Activated CD8-positive, alpha-beta memory T cell treated with anti-CD3 and anti-CD28 coated beads, Interleukin-2, amount 10 ng/mL, durations not matched to agents 7 days and 5 days (primary cell): ENCODE data around the gene ARMCX6. TPM values are rescaled to one million over a fixed set of nuclear protein-coding genes. Genes with fewer than 3 reads are reported as not detected.
"Not testable (repeated sequence)": the region's sequence is repeated elsewhere in the genome, so short reads cannot be mapped to it uniquely, and the experiment has no call there.

Experiments used
- ATAC-seq: fragments of 150-1000 bp; cut with Tn5 transposase; one replicate; pipeline ENCODE4 v1.10.0; 2021; ENCODE audit warnings: moderate library complexity
- CTCF ChIA-PET: fragments of 350-600 bp; sonication (Branson Sonifier 250); formaldehyde crosslinking; loops from one replicate; lab custom pipeline; 2021; ENCODE audit warnings: antibody characterized with exemption; lab: Charles Lee
- DNase-seq: peaks from one replicate; pipeline ENCODE4 v3.0.0-alpha.2; 2020
- H3K27ac Mint-ChIP-seq: one replicate; pipeline ENCODE4 v1.8.0; 2021; ENCODE audit warnings: mild to moderate bottlenecking, mixed read lengths
- H3K27me3 Mint-ChIP-seq: one replicate; pipeline ENCODE4 v1.8.0; 2021; ENCODE audit warnings: mixed read lengths
- H3K36me3 Mint-ChIP-seq: one replicate; pipeline ENCODE4 v1.8.0; 2021; ENCODE audit warnings: mild to moderate bottlenecking, mixed read lengths
- H3K4me1 Mint-ChIP-seq: one replicate; pipeline ENCODE4 v1.8.0; 2021; ENCODE audit warnings: mixed read lengths
- H3K4me3 Mint-ChIP-seq: one replicate; pipeline ENCODE4 v1.8.0; 2021; ENCODE audit warnings: mild to moderate bottlenecking, moderate library complexity, mixed read lengths
- H3K9me3 Mint-ChIP-seq: one replicate; pipeline ENCODE4 v1.8.0; 2022; ENCODE audit warnings: low read depth, mixed read lengths
- total RNA-seq, 2 experiments: library from RNA; stranded (reverse); gene quantifications; one replicate each; pipeline ENCODE4 v1.2.3, GENCODE V29; 2021

The ARMCX6 gene
- total RNA-seq: 10 to 100 TPM; 32.9 to 43.0 TPM

DNA sequence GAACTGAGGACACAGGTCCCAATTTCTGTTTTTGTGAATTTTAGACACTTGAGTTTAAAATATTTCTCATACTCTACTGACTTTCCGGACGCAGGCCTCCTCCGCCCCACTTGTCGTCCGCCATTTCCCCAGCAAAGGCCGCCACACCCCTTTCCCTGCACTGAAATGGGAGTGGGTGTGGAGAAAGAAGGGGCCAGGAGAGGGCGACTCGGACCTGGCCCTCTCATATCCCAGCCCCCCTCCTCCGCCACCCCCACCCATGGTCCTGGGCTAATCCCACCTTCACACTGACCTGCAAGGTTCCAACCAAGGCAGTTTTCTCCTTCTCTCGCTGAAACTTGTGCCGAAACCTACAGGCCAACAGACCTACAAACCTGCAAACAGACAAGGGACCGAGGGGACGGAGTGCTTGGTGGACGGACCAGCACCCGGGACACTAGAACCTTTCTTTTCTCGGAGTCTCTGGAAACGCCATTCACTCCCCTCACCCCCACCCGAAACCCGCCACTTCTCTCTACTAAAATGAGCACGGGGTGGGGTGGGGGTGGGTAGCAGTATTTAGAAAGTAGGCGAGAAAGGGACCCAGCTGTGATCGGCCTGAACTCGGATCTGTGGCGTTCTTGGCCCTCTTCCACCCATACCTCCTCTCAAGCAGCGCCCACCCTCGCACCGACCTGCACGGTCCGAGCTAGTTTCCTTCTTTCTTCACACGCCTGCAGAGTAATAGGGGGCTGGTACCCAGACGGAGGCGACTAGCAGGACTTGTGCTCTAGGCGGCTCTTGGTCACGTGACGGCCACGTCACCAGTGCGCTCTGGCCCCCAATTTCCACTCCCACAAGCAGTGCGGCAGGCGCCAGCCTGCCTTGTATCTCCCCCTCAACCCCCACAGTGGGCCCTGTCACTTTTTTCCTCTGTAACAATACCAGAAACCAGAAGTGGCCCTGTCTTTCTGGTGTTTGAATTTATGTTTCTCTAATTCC lies at the start of gene ARMCX6:
Gene ARMCX6 (minus strand): TSS at position 790 of the 981 bp plus-strand sequence. CDS start 1,380 bp downstream, outside the sequence.
- Mint-ChIP-seq H3K4me3 (peak within 1 kb of the TSS; percentile 87), H3K27ac (peak within 1 kb of the TSS; percentile 86), H3K9me3 (no peaks in the 10 kb centered on the region), H3K4me1 (peaks cover 27% of the 10 kb centered on the region), H3K36me3 (peaks cover 5% of the 10 kb centered on the region), H3K27me3 (no peaks in the 10 kb centered on the region)
- DNase-seq (peak; percentile 84), ATAC-seq (peak; percentile 95)
- CTCF ChIA-PET: interaction anchor here (0.6 kb wide), 1 partner anchor 201 kb away, joined by 3 read pairs; no protein-coding TSS in a partner anchor

DNA sequence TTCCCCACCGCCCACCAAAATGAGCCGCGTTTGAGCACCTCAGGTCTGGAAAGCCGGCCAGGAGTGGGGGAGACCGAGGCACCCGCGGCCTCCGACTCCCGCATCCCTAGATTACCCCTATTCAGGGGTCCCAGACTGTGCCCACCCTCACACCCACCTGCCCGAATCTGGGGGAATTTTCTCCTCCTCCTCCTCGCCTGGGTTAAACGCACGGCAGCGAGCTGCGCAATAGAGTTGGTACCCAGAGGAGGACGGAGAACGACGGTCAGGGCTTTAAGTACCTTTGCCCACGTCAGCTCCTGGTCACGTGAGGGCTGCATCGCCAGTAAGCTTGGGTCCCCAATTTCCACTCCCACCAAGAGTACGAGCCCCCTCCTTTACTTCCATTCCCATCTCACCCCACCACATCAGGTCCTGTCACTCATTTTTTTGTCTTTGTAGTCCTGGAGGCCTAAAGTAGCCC lies 41.8 kb upstream of the ARMCX6 start, which contains the start of gene ARMCX2:
Gene ARMCX2 (minus strand): TSS at position 250 of the 463 bp plus-strand sequence. CDS start 2,262 bp downstream, outside the sequence.
- Mint-ChIP-seq H3K36me3 (no peaks in the 10 kb centered on the region), H3K4me1 (peaks cover 8% of the 10 kb centered on the region), H3K27ac (no peak within 1 kb of the TSS), H3K27me3 (peaks cover 14% of the 10 kb centered on the region), H3K4me3 (peak within 1 kb of the TSS; percentile 71), H3K9me3 (no peaks in the 10 kb centered on the region)
- ATAC-seq: no peak
- DNase-seq: no peak
- CTCF ChIA-PET: no interaction called here

DNA sequence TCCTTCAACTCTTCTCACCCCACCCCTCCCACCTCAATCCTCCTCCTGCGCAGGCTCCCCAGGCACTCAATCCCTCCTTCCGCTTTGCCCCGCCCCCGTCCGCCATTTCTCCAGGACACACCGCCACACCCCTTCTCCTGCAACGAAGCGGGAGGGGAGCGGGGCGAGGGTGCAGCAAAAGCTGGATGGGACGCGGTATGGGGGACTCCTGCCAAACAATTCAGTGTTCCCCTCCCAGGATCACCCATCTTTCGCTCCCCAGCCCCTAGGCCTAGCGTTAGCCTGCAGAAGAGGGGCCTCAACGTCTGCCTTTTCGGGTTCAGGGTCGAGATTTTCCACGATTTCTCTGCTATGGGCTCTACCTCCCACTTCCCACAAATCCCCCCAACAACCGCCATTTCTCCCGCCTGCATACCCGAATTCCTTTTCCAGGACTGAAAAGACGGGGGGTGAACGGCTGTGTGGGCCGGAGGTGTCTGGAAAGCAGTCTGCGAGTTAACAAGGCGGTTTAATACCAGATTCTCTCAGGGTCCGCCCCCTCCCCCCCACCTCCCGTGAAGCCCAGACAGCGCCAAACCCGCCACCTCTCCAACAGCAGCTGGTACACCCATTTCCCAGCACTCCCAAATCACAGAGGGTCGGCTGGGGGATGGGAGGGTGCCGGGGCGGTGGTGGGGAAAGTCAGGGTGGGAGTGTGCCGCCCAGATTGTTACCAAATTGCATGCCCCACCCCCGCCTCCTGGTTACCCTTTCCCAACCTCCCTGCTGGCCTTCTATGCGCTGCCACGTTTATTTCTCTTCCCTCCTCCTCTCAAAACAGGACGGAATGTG lies 41.1 kb upstream of the ARMCX6 start:
- DNase-seq (peak; percentile 71), ATAC-seq (peak; percentile 84)
- Mint-ChIP-seq H3K4me3 (peak overlapping the region; percentile 71), H3K36me3 (no peaks in the 10 kb centered on the region), H3K9me3 (no peaks in the 10 kb centered on the region), H3K27me3 (peaks cover 14% of the 10 kb centered on the region), H3K27ac (no peak overlapping the region), H3K4me1 (peaks cover 8% of the 10 kb centered on the region)
- CTCF ChIA-PET: no interaction called here

DNA sequence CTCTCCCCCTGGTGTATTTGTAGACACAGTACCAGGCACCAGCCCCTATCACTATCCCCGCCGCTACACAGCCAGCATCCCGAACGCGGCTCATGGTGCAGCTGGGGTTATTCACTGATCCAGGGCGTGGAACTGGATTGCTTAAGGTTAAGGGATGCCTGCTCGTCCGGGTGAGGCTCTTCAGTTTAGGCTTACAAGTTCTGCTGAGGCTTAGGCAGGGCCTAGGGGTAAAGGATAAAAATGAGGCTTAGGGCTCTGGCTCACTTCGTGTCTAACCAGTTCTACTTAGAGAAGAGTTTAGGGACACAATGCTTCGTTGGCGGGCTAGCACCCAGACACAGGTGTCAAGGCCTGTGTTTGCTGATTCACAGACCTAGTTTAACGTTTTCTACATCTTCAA lies 39.7 kb upstream of the ARMCX6 start:
- H3K4me3 Mint-ChIP-seq: no peak overlapping the region
- ATAC-seq (no peak), DNase-seq (no peak)
- CTCF ChIA-PET: no interaction called here
- H3K27ac Mint-ChIP-seq: no peak overlapping the region
- peaks cover 8% of the 10 kb centered on the region for H3K4me1 Mint-ChIP-seq
- H3K27me3 Mint-ChIP-seq: peaks cover 12% of the 10 kb centered on the region
- H3K36me3 Mint-ChIP-seq: no peaks in the 10 kb centered on the region
- H3K9me3 Mint-ChIP-seq: no peaks in the 10 kb centered on the region

DNA sequence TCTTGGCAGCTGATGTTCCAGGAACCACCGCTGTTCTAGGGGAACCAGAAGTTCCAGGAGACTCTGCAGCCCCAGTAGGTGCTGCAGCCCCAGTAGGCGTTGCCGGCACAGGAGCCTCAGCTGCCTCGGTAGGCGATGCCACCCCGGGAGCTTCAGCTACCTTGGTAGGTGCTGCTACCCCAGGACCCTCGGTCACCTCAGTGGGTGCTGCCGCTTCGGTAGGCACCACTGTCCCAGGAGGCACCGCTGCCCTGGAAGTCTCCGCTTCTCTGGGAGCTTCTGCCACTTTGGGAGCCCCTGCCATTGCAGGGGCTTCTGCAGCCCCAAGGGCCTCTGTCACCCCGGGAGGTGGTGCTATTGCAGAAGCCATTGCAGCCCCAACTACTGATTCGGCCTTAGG lies 39.0 kb upstream of the ARMCX6 start:
- DNase-seq (no peak), ATAC-seq (no peak)
- peaks cover 12% of the 10 kb centered on the region for H3K27me3 Mint-ChIP-seq
- H3K4me1 Mint-ChIP-seq: peaks cover 8% of the 10 kb centered on the region
- no peak overlapping the region for H3K4me3 Mint-ChIP-seq
- H3K36me3 Mint-ChIP-seq: no peaks in the 10 kb centered on the region
- CTCF ChIA-PET: no interaction called here
- no peaks in the 10 kb centered on the region for H3K9me3 Mint-ChIP-seq
- H3K27ac Mint-ChIP-seq: no peak overlapping the region

DNA sequence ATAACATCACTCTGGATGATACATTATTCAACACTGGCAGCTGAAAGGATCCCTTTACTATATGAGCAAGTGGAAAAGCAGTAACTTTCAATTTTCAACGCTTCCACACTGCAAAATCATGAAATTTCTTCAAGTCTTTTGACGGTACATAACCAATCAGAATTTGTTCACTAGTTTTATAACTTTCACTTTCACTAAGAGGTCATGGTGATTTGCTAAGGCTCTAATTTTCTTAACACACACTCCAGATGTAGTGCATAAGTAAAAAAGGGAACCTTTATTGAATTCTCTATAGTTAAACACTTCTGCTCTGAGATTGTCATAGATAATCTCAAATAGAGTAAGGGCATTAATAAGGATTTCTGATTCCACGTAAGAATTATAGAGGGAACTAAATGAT lies 37.7 kb upstream of the ARMCX6 start:
- H3K4me1 Mint-ChIP-seq: peaks cover 8% of the 10 kb centered on the region
- no peak overlapping the region for H3K4me3 Mint-ChIP-seq
- DNase-seq (no peak), ATAC-seq (no peak)
- H3K27ac Mint-ChIP-seq: no peak overlapping the region
- no peaks in the 10 kb centered on the region for H3K9me3 Mint-ChIP-seq
- no peaks in the 10 kb centered on the region for H3K36me3 Mint-ChIP-seq
- peaks cover 5% of the 10 kb centered on the region for H3K27me3 Mint-ChIP-seq
- CTCF ChIA-PET: no interaction called here

DNA sequence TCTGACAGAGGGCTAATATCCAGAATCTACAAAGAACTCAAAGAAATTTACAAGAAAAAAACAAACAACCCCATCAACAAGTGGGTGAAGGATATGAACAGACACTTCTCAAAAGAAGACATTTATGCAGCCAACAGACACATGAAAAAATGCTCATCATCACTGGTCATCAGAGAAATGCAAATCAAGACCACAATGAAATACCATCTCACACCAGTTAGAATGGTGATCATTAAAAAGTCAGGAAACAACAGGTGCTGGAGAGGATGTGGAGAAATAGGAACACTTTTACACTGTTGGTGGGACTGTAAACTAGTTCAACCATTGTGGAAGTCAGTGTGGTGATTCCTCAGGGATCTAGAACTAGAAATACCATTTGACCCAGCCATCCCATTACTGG lies 29.9 kb upstream of the ARMCX6 start:
- H3K4me1 Mint-ChIP-seq, H3K4me3 Mint-ChIP-seq, H3K27ac Mint-ChIP-seq, ATAC-seq, DNase-seq, H3K27me3 Mint-ChIP-seq, H3K36me3 Mint-ChIP-seq, H3K9me3 Mint-ChIP-seq, CTCF ChIA-PET: not testable (repeated sequence)

DNA sequence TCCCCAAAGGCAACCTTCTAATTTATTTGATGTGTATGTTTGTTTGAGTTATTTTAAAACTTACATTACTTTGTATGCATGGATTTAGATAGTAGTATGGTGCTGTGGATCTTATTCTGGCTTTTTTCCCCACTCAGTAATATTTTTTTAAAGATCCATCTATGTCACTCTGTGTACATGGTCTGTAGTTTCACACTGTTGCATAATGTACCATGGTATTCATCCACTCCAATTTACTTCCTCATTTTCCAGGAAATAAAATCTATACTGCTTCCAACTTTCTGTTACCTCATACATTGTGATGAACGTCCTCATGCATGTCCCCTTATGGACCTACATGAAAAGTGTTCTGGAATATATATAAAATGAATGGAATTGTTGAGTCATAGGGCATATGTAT lies 24.3 kb upstream of the ARMCX6 start:
- no peaks in the 10 kb centered on the region for H3K9me3 Mint-ChIP-seq
- H3K27me3 Mint-ChIP-seq: no peaks in the 10 kb centered on the region
- H3K4me1 Mint-ChIP-seq: no peaks in the 10 kb centered on the region
- ATAC-seq (no peak), DNase-seq (no peak)
- no peak overlapping the region for H3K27ac Mint-ChIP-seq
- CTCF ChIA-PET: no interaction called here
- no peak overlapping the region for H3K4me3 Mint-ChIP-seq
- H3K36me3 Mint-ChIP-seq: no peaks in the 10 kb centered on the region

DNA sequence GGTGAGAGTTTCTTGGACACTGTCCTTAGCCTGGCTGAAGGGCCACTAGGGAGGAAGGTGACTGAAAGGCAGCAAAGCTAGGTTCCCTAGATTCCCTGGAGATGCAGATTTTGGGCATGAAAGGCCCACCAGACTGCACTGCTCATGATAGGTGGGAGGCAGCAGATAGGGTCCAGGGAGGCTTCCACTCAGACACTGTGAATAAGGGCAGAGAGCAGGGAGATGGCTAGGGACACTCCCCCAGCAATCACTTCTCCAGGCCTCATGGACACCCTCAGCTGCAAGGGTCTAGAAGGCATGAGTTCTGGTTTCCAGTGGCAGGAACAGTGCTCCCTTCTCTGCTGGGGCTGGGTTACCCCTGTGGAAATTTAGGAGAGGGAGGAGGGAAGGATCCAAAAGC lies 21.8 kb upstream of the ARMCX6 start:
- Mint-ChIP-seq H3K4me3 (no peak overlapping the region), H3K27me3 (no peaks in the 10 kb centered on the region), H3K9me3 (no peaks in the 10 kb centered on the region), H3K4me1 (no peaks in the 10 kb centered on the region), H3K27ac (no peak overlapping the region), H3K36me3 (no peaks in the 10 kb centered on the region)
- DNase-seq (no peak), ATAC-seq (no peak)
- CTCF ChIA-PET: no interaction called here

DNA sequence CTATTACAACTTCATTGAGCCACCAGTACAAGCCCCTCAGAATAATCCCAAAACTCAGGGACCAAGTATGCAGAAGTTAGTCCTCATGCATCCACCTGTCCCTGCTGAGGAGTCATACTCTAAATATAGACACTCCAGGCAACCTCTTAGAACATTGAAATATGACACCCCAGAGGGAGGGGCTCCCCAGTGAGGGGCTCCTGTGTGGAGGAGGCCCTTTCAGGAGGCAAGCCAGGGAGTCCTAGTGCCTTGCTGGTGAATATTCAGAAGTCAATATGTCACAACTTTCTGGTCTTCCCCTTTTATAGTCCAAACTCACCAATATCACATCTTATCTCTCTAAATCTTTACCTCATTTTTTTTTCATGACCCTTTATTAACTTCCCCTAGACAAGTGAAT lies 1.6 kb upstream of the ARMCX6 start:
- ATAC-seq: no peak
- H3K27ac Mint-ChIP-seq: no peak overlapping the region
- no peak overlapping the region for H3K4me3 Mint-ChIP-seq
- no peaks in the 10 kb centered on the region for H3K27me3 Mint-ChIP-seq
- CTCF ChIA-PET: no interaction called here
- H3K9me3 Mint-ChIP-seq: no peaks in the 10 kb centered on the region
- DNase-seq: no peak
- peaks cover 9% of the 10 kb centered on the region for H3K36me3 Mint-ChIP-seq
- H3K4me1 Mint-ChIP-seq: peaks cover 34% of the 10 kb centered on the region

DNA sequence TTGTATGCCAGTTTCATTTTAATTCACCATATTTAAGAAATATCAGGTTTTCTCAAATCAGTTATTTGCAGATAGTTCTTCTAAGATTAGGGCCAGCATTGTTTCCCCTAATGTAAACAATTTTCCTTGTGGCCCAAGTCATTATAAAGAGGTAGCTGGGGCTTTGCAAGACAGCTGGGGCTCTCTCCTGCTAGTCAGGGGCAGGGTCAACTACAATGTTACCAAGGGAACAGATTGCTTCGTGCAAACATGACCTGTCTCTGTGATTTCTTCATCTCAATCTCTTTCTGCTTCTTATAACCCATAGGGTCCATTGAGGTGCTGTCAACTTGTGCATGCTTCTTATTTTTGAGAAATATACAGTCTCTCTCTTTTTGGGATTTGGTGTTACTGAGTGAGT lies 12.1 kb downstream of the ARMCX6 start:
- no peak overlapping the region for H3K4me3 Mint-ChIP-seq
- peaks cover 11% of the 10 kb centered on the region for H3K27me3 Mint-ChIP-seq
- H3K27ac Mint-ChIP-seq: no peak overlapping the region
- H3K4me1 Mint-ChIP-seq: no peaks in the 10 kb centered on the region
- no peak for DNase-seq
- H3K36me3 Mint-ChIP-seq: no peaks in the 10 kb centered on the region
- ATAC-seq: no peak
- no peaks in the 10 kb centered on the region for H3K9me3 Mint-ChIP-seq
- CTCF ChIA-PET: no interaction called here

DNA sequence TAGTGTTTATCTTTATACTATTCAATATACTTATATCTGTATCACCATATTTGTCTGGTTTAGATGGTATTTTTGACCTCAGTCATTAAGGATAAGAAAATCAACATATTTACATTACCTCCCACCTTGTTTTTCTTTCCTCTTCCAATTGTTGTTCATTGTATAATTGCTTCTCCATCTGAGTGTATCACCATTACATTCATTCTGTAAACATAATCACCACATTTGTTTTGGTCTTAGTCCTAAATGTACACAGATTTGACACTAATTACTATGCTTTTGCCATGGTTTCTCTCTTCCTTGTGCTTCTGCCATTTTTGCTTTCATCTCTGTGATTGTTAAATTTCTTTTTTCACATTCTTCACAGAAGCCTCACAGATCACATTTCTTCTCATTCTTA lies 12.7 kb downstream of the ARMCX6 start:
- ATAC-seq: no peak
- H3K4me3 Mint-ChIP-seq: no peak overlapping the region
- peaks cover 11% of the 10 kb centered on the region for H3K27me3 Mint-ChIP-seq
- H3K9me3 Mint-ChIP-seq: no peaks in the 10 kb centered on the region
- CTCF ChIA-PET: no interaction called here
- H3K4me1 Mint-ChIP-seq: no peaks in the 10 kb centered on the region
- H3K27ac Mint-ChIP-seq: no peak overlapping the region
- no peak for DNase-seq
- H3K36me3 Mint-ChIP-seq: no peaks in the 10 kb centered on the region

DNA sequence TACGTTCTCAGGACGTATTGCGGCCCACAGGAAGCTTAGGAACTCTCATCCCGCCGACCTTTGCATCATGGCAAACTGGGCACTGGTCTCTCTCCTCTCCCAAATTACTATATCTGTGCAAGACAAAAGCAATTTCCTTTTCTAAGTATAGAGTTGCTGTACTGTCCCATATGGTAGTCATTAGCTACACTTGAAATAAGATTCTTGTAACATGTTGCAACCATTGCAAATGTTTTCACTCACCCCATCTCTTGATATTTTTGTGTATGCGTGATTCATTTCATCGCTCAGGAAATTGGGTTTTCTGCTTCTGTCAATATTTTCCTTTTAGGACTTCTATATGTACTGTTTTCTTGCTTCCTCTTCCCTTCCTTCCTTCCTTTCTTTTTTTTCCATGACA lies 15.7 kb downstream of the ARMCX6 start:
- no peaks in the 10 kb centered on the region for H3K36me3 Mint-ChIP-seq
- no peak for DNase-seq
- H3K27me3 Mint-ChIP-seq: peaks cover 13% of the 10 kb centered on the region
- ATAC-seq: no peak
- no peak overlapping the region for H3K4me3 Mint-ChIP-seq
- no peaks in the 10 kb centered on the region for H3K4me1 Mint-ChIP-seq
- H3K9me3 Mint-ChIP-seq: no peaks in the 10 kb centered on the region
- H3K27ac Mint-ChIP-seq: no peak overlapping the region
- CTCF ChIA-PET: no interaction called here
